Type B pancreatic cell (in vitro differentiated cells): ENCODE measurements around the gene CALCR. TPM values are rescaled to one million over a fixed set of nuclear protein-coding genes. Genes with fewer than 3 reads are reported as not detected.

ENCODE experiments used
- DNase-seq: peaks from one replicate; pipeline ENCODE4 v3.0.0; 2021; ENCODE audit warnings: mixed read lengths; ENCODE audit not compliant: unreplicated experiment; ENCODE audit errors: extremely low spot score
- H3K27ac Mint-ChIP-seq: 2 replicates; pipeline ENCODE4 v1.8.0; 2021; ENCODE audit warnings: mild to moderate bottlenecking, mixed read lengths
- H3K27me3 Mint-ChIP-seq: 2 replicates; pipeline ENCODE4 v1.8.0; 2021; ENCODE audit warnings: mixed read lengths
- H3K36me3 Mint-ChIP-seq: 2 replicates; pipeline ENCODE4 v1.8.0; 2021; ENCODE audit warnings: mixed read lengths
- H3K4me1 Mint-ChIP-seq: one replicate; pipeline ENCODE4 v1.8.0; 2021; ENCODE audit warnings: mixed read lengths; ENCODE audit not compliant: unreplicated experiment
- H3K4me3 Mint-ChIP-seq: 2 replicates; pipeline ENCODE4 v1.8.0; 2021; ENCODE audit warnings: mild to moderate bottlenecking, mixed read lengths
- H3K9me3 Mint-ChIP-seq: 2 replicates; pipeline ENCODE4 v1.8.0; 2021; ENCODE audit warnings: mixed read lengths
- CTCF ChIP-seq: fragments of 200-600 bp; sonication (generic); conservative IDR thresholded peaks from 2 replicates; pipeline ENCODE4 v1.5.0; 2021; ENCODE audit warnings: antibody characterized with exemption, mild to moderate bottlenecking
- total RNA-seq: library from RNA; stranded (reverse); gene quantifications from 2 replicates; pipeline ENCODE4 v1.2.1, GENCODE V29; 2021; ENCODE audit warnings: low replicate concordance

Gene CALCR
- total RNA-seq, 1 donor from 2014 or later, result 0.10 TPM

GRCh38 chr7:93414574-93414973, 159.9 kb downstream of the CALCR start:
- H3K27ac Mint-ChIP-seq, result no peak overlapping the region
- no peaks in the 10 kb centered on the region for H3K9me3 Mint-ChIP-seq
- no peak for DNase-seq
- no peaks in the 10 kb centered on the region for H3K36me3 Mint-ChIP-seq
- H3K4me1 Mint-ChIP-seq, result no peaks in the 10 kb centered on the region
- no peak overlapping the region for H3K4me3 Mint-ChIP-seq
- TF ChIP-seq CTCF, result no peak
- H3K27me3 Mint-ChIP-seq, result peaks cover 7% of the 10 kb centered on the region

- H3K4me3 Mint-ChIP-seq, result no peak overlapping the region
- no peak for TF ChIP-seq CTCF
- no peaks in the 10 kb centered on the region for H3K9me3 Mint-ChIP-seq
- H3K27ac Mint-ChIP-seq, result no peak overlapping the region
- peaks cover 5% of the 10 kb centered on the region for H3K27me3 Mint-ChIP-seq
- H3K4me1 Mint-ChIP-seq, result no peaks in the 10 kb centered on the region
- DNase-seq, result no peak
- no peaks in the 10 kb centered on the region for H3K36me3 Mint-ChIP-seq
These were observed 165.2 kb downstream of the CALCR start for GRCh38 chr7:93409324-93409723.

GRCh38 chr7:93407239-93407638, 167.3 kb downstream of the CALCR start:
- no peak for TF ChIP-seq CTCF

GRCh38 chr7:93402944-93403343, 171.6 kb downstream of the CALCR start:
- no peak for DNase-seq
- no peak for TF ChIP-seq CTCF
- H3K4me1 Mint-ChIP-seq, result no peaks in the 10 kb centered on the region
- no peaks in the 10 kb centered on the region for H3K9me3 Mint-ChIP-seq
- H3K27me3 Mint-ChIP-seq, result peaks cover 5% of the 10 kb centered on the region
- no peak overlapping the region for H3K4me3 Mint-ChIP-seq
- H3K27ac Mint-ChIP-seq, result no peak overlapping the region
- H3K36me3 Mint-ChIP-seq, result no peaks in the 10 kb centered on the region

More at GRCh38 chr7:93407239-93407638, 167.3 kb downstream of the CALCR start:
- no peaks in the 10 kb centered on the region for H3K4me1 Mint-ChIP-seq
- DNase-seq, result no peak
- no peak overlapping the region for H3K4me3 Mint-ChIP-seq
- no peak overlapping the region for H3K27ac Mint-ChIP-seq
- H3K36me3 Mint-ChIP-seq, result no peaks in the 10 kb centered on the region
- H3K27me3 Mint-ChIP-seq, result peaks cover 9% of the 10 kb centered on the region
- H3K9me3 Mint-ChIP-seq, result no peaks in the 10 kb centered on the region

GRCh38 chr7:93399642-93400041, 174.9 kb downstream of the CALCR start:
- Mint-ChIP-seq H3K4me3 (no peak overlapping the region), H3K27me3 (peaks cover 10% of the 10 kb centered on the region), H3K9me3 (no peaks in the 10 kb centered on the region), H3K27ac (no peak overlapping the region), H3K4me1 (no peaks in the 10 kb centered on the region), H3K36me3 (no peaks in the 10 kb centered on the region)
- DNase-seq, result no peak
- no peak for TF ChIP-seq CTCF

GRCh38 chr7:93392984-93393383, 181.5 kb downstream of the CALCR start:
- Mint-ChIP-seq H3K4me3 (no peak overlapping the region), H3K4me1 (no peaks in the 10 kb centered on the region), H3K9me3 (no peaks in the 10 kb centered on the region), H3K27me3 (peaks cover 10% of the 10 kb centered on the region), H3K27ac (no peak overlapping the region), H3K36me3 (no peaks in the 10 kb centered on the region)
- no peak for DNase-seq
- no peak for TF ChIP-seq CTCF
